Effector memory CD4-positive, alpha-beta T cell (primary cell): ENCODE results near the gene CDRT15.

Experiments
- DNase-seq, 3 donors: peaks; one replicate each; pipeline ENCODE4 v3.0.0-alpha.2; 2020
- H3K27ac ChIP-seq: 2 replicates; pipeline ENCODE4 v1.7.0; 2013; ENCODE audit warnings: mild to moderate bottlenecking, low read length, moderate library complexity; ENCODE audit not compliant: insufficient read depth, poor library complexity, severe bottlenecking
- H3K27me3 ChIP-seq: replicated peaks from 2 replicates; pipeline ENCODE4 v1.7.0; 2013; ENCODE audit warnings: mild to moderate bottlenecking, low read length; ENCODE audit not compliant: insufficient read depth, control insufficient read depth, poor library complexity, severe bottlenecking
- H3K36me3 ChIP-seq: 2 replicates; pipeline ENCODE4 v1.7.0; 2013; ENCODE audit warnings: mild to moderate bottlenecking, low read length, moderate library complexity; ENCODE audit not compliant: control insufficient read depth, insufficient read depth
- H3K4me1 ChIP-seq: 2 replicates; pipeline ENCODE4 v1.7.0; 2013; ENCODE audit warnings: low read length, mild to moderate bottlenecking; ENCODE audit not compliant: control insufficient read depth, insufficient read depth, poor library complexity, severe bottlenecking
- H3K4me3 ChIP-seq: 2 replicates; pipeline ENCODE4 v1.7.0; 2013; ENCODE audit warnings: low read length, low read depth, mild to moderate bottlenecking; ENCODE audit not compliant: insufficient read depth, poor library complexity, severe bottlenecking
- H3K9me3 ChIP-seq: 2 replicates; pipeline ENCODE4 v1.7.0; 2013; ENCODE audit warnings: mild to moderate bottlenecking, low read length, moderate library complexity; ENCODE audit not compliant: control insufficient read depth

The CDRT15 gene

GRCh38 chr17:14211801-14212200, 24.9 kb downstream of the CDRT15 start:
- DNase-seq = peak in 1 of 3 donors; percentile 12
- H3K4me3 ChIP-seq = no peak overlapping the region
- no peaks in the 10 kb centered on the region for H3K9me3 ChIP-seq
- no peaks in the 10 kb centered on the region for H3K27me3 ChIP-seq
- H3K36me3 ChIP-seq = peaks cover 4% of the 10 kb centered on the region
- peaks cover 3% of the 10 kb centered on the region for H3K4me1 ChIP-seq
- no peak overlapping the region for H3K27ac ChIP-seq

GRCh38 chr17:14211246-14211645, 25.4 kb downstream of the CDRT15 start:
- Histone ChIP-seq H3K4me3 (no peak overlapping the region), H3K9me3 (no peaks in the 10 kb centered on the region), H3K27me3 (no peaks in the 10 kb centered on the region), H3K27ac (no peak overlapping the region), H3K4me1 (peaks cover 9% of the 10 kb centered on the region), H3K36me3 (peaks cover 4% of the 10 kb centered on the region)
- no peak for DNase-seq

GRCh38 chr17:14209215-14209614, 27.4 kb downstream of the CDRT15 start:
- Histone ChIP-seq H3K27ac (no peak overlapping the region), H3K4me3 (no peak overlapping the region), H3K36me3 (peaks cover 4% of the 10 kb centered on the region), H3K9me3 (no peaks in the 10 kb centered on the region), H3K27me3 (no peaks in the 10 kb centered on the region), H3K4me1 (peaks cover 22% of the 10 kb centered on the region)
- no peak for DNase-seq

GRCh38 chr17:14207791-14208190, 28.9 kb downstream of the CDRT15 start:
- no peak overlapping the region for H3K4me3 ChIP-seq
- no peaks in the 10 kb centered on the region for H3K9me3 ChIP-seq
- no peak overlapping the region for H3K27ac ChIP-seq
- no peak for DNase-seq
- no peaks in the 10 kb centered on the region for H3K27me3 ChIP-seq
- peaks cover 4% of the 10 kb centered on the region for H3K36me3 ChIP-seq
- H3K4me1 ChIP-seq = peaks cover 36% of the 10 kb centered on the region

GRCh38 chr17:14206891-14207290, 29.8 kb downstream of the CDRT15 start:
- Histone ChIP-seq H3K27me3 (no peaks in the 10 kb centered on the region), H3K36me3 (peaks cover 4% of the 10 kb centered on the region), H3K4me3 (no peak overlapping the region), H3K4me1 (peaks cover 44% of the 10 kb centered on the region), H3K27ac (no peak overlapping the region), H3K9me3 (no peaks in the 10 kb centered on the region)
- DNase-seq = no peak

DNA sequence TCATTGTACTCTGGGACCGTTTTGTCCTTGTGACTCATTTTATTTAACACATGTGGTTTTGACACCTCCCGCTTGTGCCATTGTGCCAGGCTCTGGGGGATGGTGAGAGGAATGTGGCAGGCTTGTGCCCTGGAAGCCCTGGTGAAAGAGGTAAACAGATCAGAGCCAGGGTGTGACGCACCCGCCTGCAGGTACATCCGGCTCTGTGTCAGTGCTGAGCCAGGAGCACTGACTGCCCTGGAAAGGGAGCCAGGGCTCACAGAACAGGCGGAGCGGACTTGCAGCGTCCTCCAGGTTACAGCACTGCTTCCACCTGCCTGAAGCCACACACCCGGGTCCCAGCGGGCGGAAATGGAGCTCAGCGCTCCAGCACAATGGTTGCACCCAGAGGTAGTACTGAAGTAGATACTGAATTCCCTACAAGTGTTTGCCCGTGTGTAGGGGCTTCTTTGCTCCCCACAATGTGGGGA, 30.6 kb downstream of the CDRT15 start:
- H3K27me3 ChIP-seq = no peaks in the 10 kb centered on the region
- H3K4me1 ChIP-seq = peaks cover 53% of the 10 kb centered on the region
- peak overlapping the region; percentile 40 for H3K27ac ChIP-seq
- DNase-seq = peak; percentile 44 to 72 (median 55)
- H3K4me3 ChIP-seq = no peak overlapping the region
- H3K9me3 ChIP-seq = no peaks in the 10 kb centered on the region
- peaks cover 4% of the 10 kb centered on the region for H3K36me3 ChIP-seq

GRCh38 chr17:14205380-14205779, 31.3 kb downstream of the CDRT15 start:
- no peak overlapping the region for H3K27ac ChIP-seq
- peaks cover 59% of the 10 kb centered on the region for H3K4me1 ChIP-seq
- DNase-seq = no peak
- no peaks in the 10 kb centered on the region for H3K9me3 ChIP-seq
- peaks cover 4% of the 10 kb centered on the region for H3K36me3 ChIP-seq
- no peaks in the 10 kb centered on the region for H3K27me3 ChIP-seq
- no peak overlapping the region for H3K4me3 ChIP-seq

DNA sequence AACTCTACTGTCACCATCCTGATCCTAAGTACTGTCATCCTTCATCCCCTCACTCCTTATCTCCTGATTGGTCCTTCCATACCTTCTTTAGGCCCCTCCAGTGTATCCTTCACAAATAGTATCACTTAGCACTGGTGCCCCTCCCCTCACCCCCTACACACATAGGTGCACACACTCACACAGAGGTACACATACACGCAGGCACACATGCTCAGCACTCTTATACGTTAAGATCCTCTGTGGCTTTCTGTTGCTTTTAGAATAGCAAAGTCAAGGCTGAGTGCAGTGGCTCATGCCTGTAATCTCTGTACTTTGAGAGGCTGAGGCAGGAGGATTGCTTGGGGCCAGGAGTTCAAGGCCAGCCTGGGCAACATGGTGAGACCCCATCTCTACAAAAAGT, 32.1 kb downstream of the CDRT15 start:
- H3K27ac ChIP-seq = peak overlapping the region; percentile 76
- no peaks in the 10 kb centered on the region for H3K27me3 ChIP-seq
- no peaks in the 10 kb centered on the region for H3K36me3 ChIP-seq
- no peak overlapping the region for H3K4me3 ChIP-seq
- peaks cover 67% of the 10 kb centered on the region for H3K4me1 ChIP-seq
- H3K9me3 ChIP-seq = no peaks in the 10 kb centered on the region
- no peak for DNase-seq

DNA sequence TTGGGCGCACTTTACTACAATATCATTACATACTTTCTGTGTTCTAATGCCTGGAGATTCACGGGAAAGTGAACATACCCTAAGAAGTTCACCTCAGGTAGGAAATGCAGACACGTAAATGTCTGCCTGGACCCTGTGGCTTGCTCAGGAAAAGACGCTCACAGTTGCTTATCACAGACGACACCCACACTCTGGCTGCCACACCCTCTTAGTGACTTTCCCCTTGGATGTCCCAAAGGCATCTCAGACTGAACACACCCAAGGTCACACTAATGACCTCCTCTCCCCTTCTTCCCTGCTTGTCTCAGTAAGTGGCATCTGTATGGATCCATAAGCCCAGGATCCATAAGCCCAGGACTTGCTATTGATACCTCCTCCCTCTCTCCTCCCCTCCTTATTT, 32.6 kb downstream of the CDRT15 start:
- no peaks in the 10 kb centered on the region for H3K9me3 ChIP-seq
- no peak overlapping the region for H3K4me3 ChIP-seq
- H3K27ac ChIP-seq = peak overlapping the region; percentile 76
- no peak for DNase-seq
- H3K36me3 ChIP-seq = no peaks in the 10 kb centered on the region
- H3K4me1 ChIP-seq = peaks cover 72% of the 10 kb centered on the region
- H3K27me3 ChIP-seq = no peaks in the 10 kb centered on the region

DNA sequence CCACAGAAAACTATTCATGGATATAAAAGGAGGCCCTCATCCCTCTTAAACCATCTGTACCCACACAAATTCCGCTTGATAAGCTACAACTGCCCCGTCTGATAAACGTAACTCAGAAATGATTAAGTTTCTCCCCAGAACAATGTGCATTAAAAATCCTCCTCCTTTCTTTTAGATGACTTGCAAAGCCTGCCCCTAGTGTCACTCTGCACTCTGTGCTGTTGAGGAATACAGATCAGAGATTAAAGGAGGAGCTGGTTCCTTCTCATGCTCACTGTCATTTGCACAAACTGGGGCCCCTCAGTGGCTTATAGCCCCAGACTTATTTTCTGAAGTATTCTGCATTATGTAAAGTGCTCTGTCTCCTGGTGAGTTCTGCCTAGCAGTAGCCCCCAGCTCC, 33.3 kb downstream of the CDRT15 start:
- H3K4me1 ChIP-seq = peaks cover 78% of the 10 kb centered on the region
- no peaks in the 10 kb centered on the region for H3K36me3 ChIP-seq
- H3K27me3 ChIP-seq = no peaks in the 10 kb centered on the region
- no peak for DNase-seq
- no peak overlapping the region for H3K4me3 ChIP-seq
- H3K9me3 ChIP-seq = no peaks in the 10 kb centered on the region
- H3K27ac ChIP-seq = peak overlapping the region; percentile 76
